A549 treated with AZD2906 at 1 μM for 4 hours (cell line): ENCODE data around the gene ATG4A. TPM values are rescaled to one million over a fixed set of nuclear protein-coding genes. Genes with fewer than 3 reads are reported as not detected.

Experiments used
- total RNA-seq: library from RNA; stranded (reverse); fragments of 200-300 nt; extraction: Qiagen RNA extraction; gene quantifications from 5 replicates; pipeline ENCODE4 v1.2.3, GENCODE V29; 2022

The ATG4A gene, protein sequence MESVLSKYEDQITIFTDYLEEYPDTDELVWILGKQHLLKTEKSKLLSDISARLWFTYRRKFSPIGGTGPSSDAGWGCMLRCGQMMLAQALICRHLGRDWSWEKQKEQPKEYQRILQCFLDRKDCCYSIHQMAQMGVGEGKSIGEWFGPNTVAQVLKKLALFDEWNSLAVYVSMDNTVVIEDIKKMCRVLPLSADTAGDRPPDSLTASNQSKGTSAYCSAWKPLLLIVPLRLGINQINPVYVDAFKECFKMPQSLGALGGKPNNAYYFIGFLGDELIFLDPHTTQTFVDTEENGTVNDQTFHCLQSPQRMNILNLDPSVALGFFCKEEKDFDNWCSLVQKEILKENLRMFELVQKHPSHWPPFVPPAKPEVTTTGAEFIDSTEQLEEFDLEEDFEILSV
- total RNA-seq, result 6.7 to 9.1 TPM (median 7.8 TPM) in 5 replicates

DNA sequence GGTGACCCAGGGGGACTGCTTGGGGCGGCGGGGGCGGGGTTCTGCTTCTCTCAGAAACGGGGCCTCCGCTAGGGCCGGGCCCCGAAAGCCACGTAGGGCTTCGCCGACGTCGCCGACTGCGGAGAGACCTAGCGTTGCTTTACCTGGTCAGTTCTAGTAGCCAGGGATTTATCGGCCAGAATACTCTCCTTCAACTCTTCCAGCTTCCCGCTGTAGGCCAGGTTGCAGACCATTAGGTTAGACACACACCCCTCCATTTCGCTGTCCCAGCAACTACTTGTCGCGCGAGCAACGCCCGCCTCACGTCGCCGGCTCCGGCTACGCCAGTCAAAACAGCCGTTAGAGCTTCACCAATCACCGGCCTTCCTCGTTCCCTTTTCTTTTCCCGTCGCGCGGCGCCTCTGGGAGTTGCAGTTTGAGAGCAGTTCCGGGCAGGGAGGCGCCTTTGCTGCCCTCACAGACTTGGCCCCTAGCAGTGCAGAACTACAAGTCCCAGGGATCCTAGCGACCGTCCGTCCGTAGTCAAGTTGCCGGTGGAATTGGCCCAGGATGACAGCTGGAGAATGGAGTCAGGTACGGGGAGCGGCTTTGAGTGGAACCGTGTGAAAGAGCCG lies at the start of gene ATG4A, which contains the start of gene PSMD10:
Gene ATG4A, plus strand, starts transcription at position 515 of the 614 bp plus-strand sequence. Its CDS starts 49 bp downstream, at position 564.
Gene PSMD10, minus strand, starts transcription at position 279 of the 614 bp plus-strand sequence. Its CDS starts 22 bp downstream, at position 257.

DNA sequence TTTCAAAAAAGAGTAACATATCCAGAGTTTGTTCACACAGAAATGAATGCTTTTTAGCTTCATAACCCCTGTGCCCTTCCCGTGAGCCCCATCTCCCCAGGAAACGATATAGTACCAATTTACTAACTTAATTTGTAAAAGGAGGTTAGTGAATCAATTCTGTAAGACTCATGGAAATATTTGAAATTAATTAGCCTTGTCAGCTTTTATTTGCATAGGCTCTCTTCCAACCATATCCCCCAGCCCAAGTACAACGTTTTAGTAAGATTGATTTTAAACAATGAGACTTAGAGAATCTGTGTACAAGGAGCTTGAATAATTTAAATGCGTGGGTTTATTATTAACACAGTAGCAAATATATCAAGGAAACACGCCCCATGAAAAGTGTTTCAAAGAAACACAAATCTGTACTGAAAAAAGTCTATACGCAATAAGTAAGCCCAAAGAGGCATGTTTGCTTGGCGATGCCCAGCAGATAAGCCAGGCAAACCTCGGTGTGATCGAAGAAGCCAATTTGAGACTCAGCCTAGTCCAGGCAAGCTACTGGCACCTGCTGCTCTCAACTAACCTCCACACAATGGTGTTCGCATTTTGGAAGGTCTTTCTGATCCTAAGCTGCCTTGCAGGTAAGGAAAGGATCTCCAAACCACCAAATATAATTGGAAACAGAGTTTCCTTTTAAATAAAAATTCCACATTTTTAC lies 46.9 kb upstream of the ATG4A start, which contains the start of gene VSIG1:
Gene VSIG1, plus strand, starts transcription at position 512 of the 703 bp plus-strand sequence. Its CDS starts 66 bp downstream, at position 578.

Other genes starting within 250 kb of the ATG4A start
- gene TEX13B, start 109.4 kb upstream of the ATG4A start, total RNA-seq, result not detected in 5 replicates
- gene VSIG1, start 46.7 kb upstream of the ATG4A start, total RNA-seq, result 0.14 to 0.40 TPM (median 0.22 TPM) in 5 replicates
- gene PSMD10, start 236 bp upstream of the ATG4A start, total RNA-seq, result 70.0 to 82.5 TPM (median 74.9 TPM) in 5 replicates